NCI-H1417 treated with DMSO at 0.1 percent for 48 hours (cell line): ENCODE measurements around the gene PPP1R3G.
"Not testable (repeated sequence)": the region's sequence is repeated elsewhere in the genome, so short reads cannot be mapped to it uniquely, and the experiment has no call there.

Experiments
- DNase-seq: peaks from one replicate; lab custom pipeline; 2025; lab: John Stamatoyannopoulos, UW

The PPP1R3G gene

GRCh38 chr6:5120011-5120410, 34.9 kb downstream of the PPP1R3G start:
- DNase-seq = no peak

- DNase-seq = not testable (repeated sequence)
These were observed 35.4 kb downstream of the PPP1R3G start for GRCh38 chr6:5120543-5120942.

DNA sequence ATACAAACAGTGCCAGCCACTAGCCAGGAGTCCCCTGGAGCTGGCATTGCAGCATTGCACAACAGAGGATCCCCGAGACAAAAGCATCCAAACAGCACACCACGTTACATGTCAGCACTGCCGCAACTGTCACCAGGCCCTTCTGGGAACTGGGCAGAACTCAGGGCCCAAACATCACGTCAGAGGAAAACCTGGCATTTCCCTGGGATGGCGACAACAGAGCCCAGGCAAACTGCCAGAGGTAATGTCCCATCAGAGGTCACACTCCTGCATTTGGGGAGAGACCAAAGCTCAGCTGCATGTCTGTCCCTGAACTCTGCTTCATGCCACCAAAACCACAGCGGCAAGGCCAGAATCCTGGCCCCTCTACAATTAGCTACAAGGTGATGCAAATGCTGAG, 36.3 kb downstream of the PPP1R3G start:
- DNase-seq = no peak

GRCh38 chr6:5121956-5122355, 36.8 kb downstream of the PPP1R3G start:
- DNase-seq = no peak

GRCh38 chr6:5122504-5123112, 37.5 kb downstream of the PPP1R3G start:
- DNase-seq = no peak

DNA sequence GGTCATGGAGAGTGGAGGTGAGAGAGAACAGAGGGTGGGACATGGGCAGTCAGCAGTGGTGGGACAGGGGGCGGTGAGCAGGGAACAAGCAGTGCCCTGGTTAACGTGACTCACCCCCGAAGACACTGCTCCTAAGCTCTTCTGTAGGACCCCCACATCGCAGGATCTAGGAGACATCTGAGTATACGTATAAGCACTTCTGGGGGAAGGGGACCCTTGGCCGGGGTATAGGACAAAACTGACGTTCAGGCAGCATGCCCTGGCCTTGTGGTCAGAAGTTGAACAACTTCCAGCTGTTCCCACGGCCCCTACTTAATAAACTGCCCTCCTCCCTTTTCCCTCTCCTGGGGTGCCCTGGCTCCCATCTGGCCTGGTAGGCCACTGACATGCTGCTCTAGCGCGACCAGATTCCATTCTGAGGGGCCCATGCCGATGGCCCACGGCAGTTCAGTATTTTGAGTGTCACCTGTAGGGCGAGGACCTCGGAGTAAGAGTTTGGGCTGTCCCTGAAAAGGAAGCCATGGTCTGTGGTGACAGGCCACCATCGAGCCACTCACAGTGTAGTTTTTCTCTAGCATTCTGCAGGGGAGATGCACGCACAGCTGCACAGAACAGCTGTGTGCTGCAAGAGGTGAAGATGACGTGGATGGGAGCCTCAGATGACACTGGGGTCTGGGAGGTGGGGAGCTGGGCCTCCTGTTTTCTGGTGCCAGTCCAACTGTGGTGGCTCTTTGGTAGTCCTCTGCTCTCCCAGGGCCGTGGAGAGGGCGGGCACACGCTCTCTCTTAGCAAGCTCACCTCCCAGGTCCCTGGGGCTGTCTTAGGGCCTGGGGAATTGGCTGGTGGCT, 38.4 kb downstream of the PPP1R3G start:
- no peak for DNase-seq

- DNase-seq = no peak
These were observed 39.4 kb downstream of the PPP1R3G start for GRCh38 chr6:5124526-5124925.

DNA sequence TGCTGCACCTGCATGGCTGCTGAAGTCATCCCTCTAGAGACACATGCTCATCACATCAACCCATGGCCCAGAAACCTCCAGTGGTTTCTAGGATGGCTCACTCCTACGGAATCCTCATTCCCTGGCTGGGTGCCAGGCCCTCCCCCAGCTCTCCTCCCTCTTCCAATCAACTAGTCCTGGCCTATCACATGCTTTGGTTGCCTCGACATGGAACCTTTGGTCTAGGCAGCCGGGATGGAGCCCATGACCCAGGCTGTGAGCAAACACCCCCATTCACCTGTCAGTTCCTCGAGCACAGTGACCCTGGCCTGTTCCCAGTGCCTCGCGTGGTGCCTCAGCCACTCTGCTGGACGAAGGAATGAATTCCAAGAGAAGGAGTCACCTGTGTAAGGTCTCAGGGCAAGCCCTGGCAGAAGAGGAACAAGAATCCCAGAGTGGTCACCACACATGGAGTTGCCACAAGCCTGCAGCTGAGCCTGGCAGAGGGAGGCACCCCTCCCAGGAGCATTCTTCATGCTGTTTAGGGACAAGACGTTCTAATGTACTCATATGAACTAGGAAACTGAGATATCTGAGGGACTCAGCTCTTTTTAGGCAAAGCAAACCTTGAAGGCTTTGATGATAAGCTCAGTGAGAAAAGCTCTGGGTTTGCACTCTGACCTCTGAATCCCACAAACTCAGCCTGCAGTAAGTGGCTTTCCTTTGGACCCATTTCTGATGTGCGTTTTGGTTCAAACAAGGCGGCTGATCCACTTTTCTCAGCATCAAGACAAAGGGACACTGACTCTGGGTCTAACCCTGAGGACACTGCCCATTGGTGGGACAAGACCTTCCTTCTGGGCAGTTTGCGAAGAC, 40.2 kb downstream of the PPP1R3G start:
- no peak for DNase-seq

- DNase-seq = no peak
These were observed 41.1 kb downstream of the PPP1R3G start for GRCh38 chr6:5126214-5126613.

DNA sequence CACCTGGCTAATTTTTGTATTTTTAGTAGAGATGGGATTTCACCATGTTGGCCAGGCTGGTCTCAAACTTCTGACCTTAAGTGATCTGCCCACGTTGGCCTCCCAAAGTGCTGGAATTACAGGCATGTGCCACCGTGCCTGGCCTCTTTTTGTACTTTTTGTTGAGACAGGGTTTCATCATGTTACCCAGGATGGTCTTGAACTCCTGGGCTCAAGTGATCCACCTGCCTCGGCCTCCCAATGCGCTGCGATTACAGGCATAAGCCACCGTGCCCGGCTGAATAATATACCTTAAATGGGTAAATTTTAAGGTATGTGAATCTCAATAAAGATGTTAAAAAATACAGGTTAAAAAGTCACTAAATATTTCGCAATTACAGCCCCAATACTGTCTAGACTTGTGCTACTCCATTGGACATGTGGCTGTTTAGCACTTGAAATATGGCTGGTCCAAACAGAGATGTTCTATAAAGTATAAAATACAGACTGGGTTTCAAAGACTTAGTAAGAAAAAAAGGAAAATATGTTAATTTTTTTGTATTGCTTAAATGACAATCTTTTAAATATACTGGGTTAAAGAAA, 42.1 kb downstream of the PPP1R3G start:
- DNase-seq = no peak

DNA sequence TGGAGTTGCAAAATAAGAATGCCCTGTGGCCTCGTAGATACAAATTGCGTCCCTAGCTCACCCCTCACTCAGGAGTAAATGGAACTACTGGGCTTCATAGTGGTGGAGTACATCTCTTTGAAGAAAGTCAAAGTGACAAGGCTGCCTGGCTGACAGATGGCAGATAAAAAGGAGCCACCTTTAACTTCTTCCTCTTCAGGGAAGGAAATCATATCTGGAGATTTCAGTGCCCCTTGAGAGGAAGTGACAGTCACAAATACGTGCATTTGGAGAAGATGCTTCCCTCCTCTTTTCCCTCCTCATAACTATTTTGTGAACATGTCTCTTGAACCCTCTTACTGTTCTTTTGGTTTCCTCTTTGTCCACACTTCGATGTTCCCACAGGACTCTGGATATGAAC, 43.2 kb downstream of the PPP1R3G start:
- no peak for DNase-seq

GRCh38 chr6:5130135-5130866, 45.2 kb downstream of the PPP1R3G start:
- DNase-seq = no peak

GRCh38 chr6:5132731-5133130, 47.6 kb downstream of the PPP1R3G start:
- no peak for DNase-seq

DNA sequence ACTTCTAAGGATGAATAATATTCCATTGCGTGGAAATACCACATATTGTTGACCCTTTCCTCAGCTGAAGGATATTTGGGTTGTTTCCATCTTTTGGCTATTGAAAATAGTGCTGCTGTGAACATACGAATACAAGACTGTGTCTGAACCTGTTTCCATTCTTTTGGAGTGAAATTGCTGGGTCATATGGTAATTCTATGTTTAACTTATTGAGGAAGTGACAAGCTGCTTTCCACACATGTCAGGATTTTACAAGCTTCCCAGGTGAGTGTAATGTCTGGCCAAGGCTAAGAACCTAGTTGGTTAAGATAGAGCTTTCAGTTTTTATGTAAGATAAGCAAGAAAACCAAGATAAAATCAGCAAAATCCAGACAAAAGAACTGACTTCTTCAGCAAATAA, 48.8 kb downstream of the PPP1R3G start:
- no peak for DNase-seq

- no peak for DNase-seq
These were observed 50.7 kb downstream of the PPP1R3G start for GRCh38 chr6:5135788-5136376.

DNA sequence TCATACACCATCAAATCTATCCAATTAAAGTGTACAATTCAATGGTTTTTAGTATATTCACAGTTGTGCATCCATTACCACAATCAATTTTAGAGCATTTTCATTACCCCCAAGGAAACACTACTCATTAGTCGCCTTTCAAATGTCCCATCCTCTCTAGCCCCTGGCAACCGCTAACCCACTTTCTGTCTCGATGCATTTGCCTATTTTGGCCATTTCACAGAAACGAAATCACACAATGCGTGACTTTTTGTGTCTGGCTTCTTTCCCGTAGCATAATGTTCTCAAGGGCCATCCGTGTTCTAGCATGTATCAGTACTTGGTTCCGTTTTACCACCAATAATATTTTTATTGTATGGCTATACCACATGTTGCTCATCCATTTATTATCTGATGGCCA, 51.7 kb downstream of the PPP1R3G start:
- no peak for DNase-seq
